Activated CD8-positive, alpha-beta memory T cell treated with anti-CD3 and anti-CD28 coated beads for 36 hours (primary cell): ENCODE measurements around the gene HINFP. TPM values are rescaled to one million over a fixed set of nuclear protein-coding genes. Genes with fewer than 3 reads are reported as not detected.

Source experiments
- total RNA-seq, 2 experiments: library from RNA; stranded (reverse); gene quantifications; one replicate each; pipeline ENCODE4 v1.2.3, GENCODE V29; 2021

HINFP gene
- total RNA-seq, 2 experiments from 2014 or later, result 26.5 to 27.5 TPM

Other genes starting within 250 kb of the HINFP start
- 1 to 10 TPM; 2.3 TPM for gene CXCR5, start 237.7 kb upstream of the HINFP start, total RNA-seq
- gene BCL9L, start 195.7 kb upstream of the HINFP start, total RNA-seq, result 10 to 100 TPM; 23.8 to 26.3 TPM
- gene UPK2, start 165.3 kb upstream of the HINFP start, total RNA-seq, result not detected
- gene FOXR1, start 149.8 kb upstream of the HINFP start, total RNA-seq, result not detected
- gene CENATAC, start 123.4 kb upstream of the HINFP start, total RNA-seq, result 10 to 100 TPM; 32.7 to 33.4 TPM
- gene RPS25, start 103.2 kb upstream of the HINFP start, total RNA-seq, result 1,000 to 10,000 TPM; 1,363 to 1,371 TPM
- gene TRAPPC4, start 102.8 kb upstream of the HINFP start, total RNA-seq, result 100 to 1,000 TPM; 136 to 145 TPM
- gene SLC37A4, start 90.7 kb upstream of the HINFP start, total RNA-seq, result 10 to 100 TPM; 29.9 to 30.4 TPM
- gene HYOU1, start 64.4 kb upstream of the HINFP start, total RNA-seq, result 100 to 1,000 TPM; 151 to 159 TPM
- gene VPS11, start 53.8 kb upstream of the HINFP start, total RNA-seq, result 10 to 100 TPM; 20.6 to 21.0 TPM
- gene HMBS, start 36.7 kb upstream of the HINFP start, total RNA-seq, result 10 to 100 TPM; 40.5 to 41.3 TPM
- gene DPAGT1, start 19.7 kb upstream of the HINFP start, total RNA-seq, result 10 to 100 TPM; 76.3 to 90.1 TPM
- 10 to 100 TPM; 26.0 to 26.6 TPM for gene C2CD2L, start 14.2 kb upstream of the HINFP start, total RNA-seq
- under 1 TPM in 1 of 2 experiments, not detected in 1; 0.08 TPM for gene ABCG4, start 27.5 kb downstream of the HINFP start, total RNA-seq
- gene NLRX1, start 47.1 kb downstream of the HINFP start, total RNA-seq, result 10 to 100 TPM; 18.2 TPM
- gene NHERF4, start 63.9 kb downstream of the HINFP start, total RNA-seq, result not detected
- gene CBL, start 84.8 kb downstream of the HINFP start, total RNA-seq, result 10 to 100 TPM; 26.3 to 26.9 TPM
- 1 to 10 TPM; 4.6 to 4.8 TPM for gene MCAM, start 195.6 kb downstream of the HINFP start, total RNA-seq
- 10 to 100 TPM; 32.8 to 33.7 TPM for gene RNF26, start 212.9 kb downstream of the HINFP start, total RNA-seq
- not detected for gene C1QTNF5, start 219.3 kb downstream of the HINFP start, total RNA-seq
- not detected for gene MFRP, start 225.1 kb downstream of the HINFP start, total RNA-seq